H1 (cell line): ENCODE results near the gene APOBEC2. TPM values are rescaled to one million over a fixed set of nuclear protein-coding genes. Genes with fewer than 3 reads are reported as not detected.

ENCODE experiments used
- CTCF ChIA-PET: fragments of 300-600 bp; sonication (Branson Sonifier 250); formaldehyde crosslinking; loops from one replicate; lab custom pipeline; 2021; ENCODE audit not compliant: partially characterized antibody; lab: Charles Lee
- POLR2A ChIA-PET: fragments of 300-600 bp; sonication (Branson Sonifier 250); formaldehyde crosslinking; loops from one replicate; lab custom pipeline; 2021; ENCODE audit warnings: inconsistent platforms; ENCODE audit not compliant: partially characterized antibody; lab: Charles Lee
- DNase-seq, 2 experiments: peaks; one replicate each; pipeline versions ENCODE4 v3.0.0 to v3.0.0-alpha.2; 2010 to 2022; ENCODE audit warnings: low spot score in 2 of 2, low read depth in 1 of 2, mixed read lengths in 1 of 2
- FAIRE-seq: peaks from 2 replicates; lab custom pipeline; 2011; peaks lifted over from hg19 to GRCh38; lab: Jason Lieb, UNC
- H2AFZ ChIP-seq: 2 replicates; pipeline ENCODE4 v1.8.1; 2012; ENCODE audit warnings: low read length, inconsistent platforms
- H2AK5ac ChIP-seq: 2 replicates; pipeline ENCODE4 v1.6.1; 2013; ENCODE audit warnings: low read depth, low read length
- H2BK120ac ChIP-seq: replicated peaks from 2 replicates; pipeline ENCODE3; 2013; ENCODE audit warnings: low read depth, low read length, inconsistent platforms
- H2BK12ac ChIP-seq: 2 replicates; pipeline ENCODE4 v1.6.1; 2013; ENCODE audit warnings: low read depth, low read length
- H2BK15ac ChIP-seq: 2 replicates; pipeline ENCODE4 v1.6.1; 2013; ENCODE audit warnings: low read length
- H2BK20ac ChIP-seq: 2 replicates; pipeline ENCODE4 v1.6.1; 2013; ENCODE audit warnings: low read length
- H2BK5ac ChIP-seq: 2 replicates; pipeline ENCODE4 v1.6.1; 2013; ENCODE audit warnings: low read depth, low read length
- H3K14ac ChIP-seq: 2 replicates; pipeline ENCODE4 v1.6.1; 2013; ENCODE audit warnings: inconsistent platforms; ENCODE audit not compliant: insufficient read length
- H3K18ac ChIP-seq: 2 replicates; pipeline ENCODE4 v1.6.1; 2013; ENCODE audit warnings: low read length; ENCODE audit errors: extremely low read depth
- H3K23ac ChIP-seq: 2 replicates; pipeline ENCODE4 v1.6.1; 2013; ENCODE audit warnings: inconsistent platforms; ENCODE audit not compliant: insufficient read length
- H3K23me2 ChIP-seq: 2 replicates; pipeline ENCODE4 v1.6.1; 2013; ENCODE audit warnings: low read depth, low read length
- H3K27ac ChIP-seq: 2 replicates; pipeline ENCODE4 v1.6.1; 2011; ENCODE audit warnings: low read depth, low read length, inconsistent platforms
- H3K27me3 ChIP-seq, 4 experiments: replicated peaks in 1 of 4; 1 replicate in 1 of 4; 2 replicates in 3 of 4; pipeline versions ENCODE4 v1.6.1 to v1.8.1; 2011 to 2013; ENCODE audit warnings: low read length in 3 of 4, mild to moderate bottlenecking in 3 of 4, inconsistent platforms in 2 of 4, mixed read lengths in 2 of 4, moderate library complexity in 1 of 4; ENCODE audit not compliant: control insufficient read depth in 3 of 4, insufficient read depth in 3 of 4; ENCODE audit errors: extremely low read depth in 1 of 4
- H3K36me3 ChIP-seq, 4 experiments: 2 replicates each; pipeline versions ENCODE4 v1.6.1 to v1.8.1; 2011 to 2013; ENCODE audit warnings: mild to moderate bottlenecking in 4 of 4, low read length in 3 of 4, moderate library complexity in 2 of 4, control low read depth in 1 of 4, inconsistent platforms in 1 of 4; ENCODE audit not compliant: insufficient read depth in 4 of 4, control insufficient read depth in 2 of 4
- H3K4ac ChIP-seq: replicated peaks from 2 replicates; pipeline ENCODE3; 2013; ENCODE audit warnings: low read length, low read depth, mixed read lengths, inconsistent platforms; ENCODE audit not compliant: insufficient read length
- H3K4me1 ChIP-seq, 4 experiments: replicated peaks in 1 of 4; 1 replicate in 1 of 4; 2 replicates in 3 of 4; pipeline versions ENCODE4 v1.6.1 to v1.8.1; 2011 to 2013; ENCODE audit warnings: low read length in 3 of 4, inconsistent platforms in 2 of 4, mixed read lengths in 1 of 4; ENCODE audit not compliant: insufficient read depth in 4 of 4, control insufficient read depth in 3 of 4
- H3K4me2 ChIP-seq, 2 experiments: 2 replicates each; pipeline versions ENCODE4 v1.6.1 to v1.8.1; 2011 to 2013; ENCODE audit warnings: low read depth in 2 of 2, low read length in 2 of 2, control low read depth in 1 of 2, inconsistent platforms in 1 of 2, mild to moderate bottlenecking in 1 of 2; ENCODE audit not compliant: insufficient read depth in 1 of 2
- H3K4me3 ChIP-seq, 4 experiments: fragments of 200-600, 300-600 bp in 1 of 4; sonication (generic), shearing (Covaris generic), sonication (Bioruptor Twin) in 1 of 4; 2 replicates each; pipeline versions ENCODE4 v1.5.1 to v1.8.1; 2011 to 2016; ENCODE audit warnings: low read length in 4 of 4, low read depth in 3 of 4, control low read depth in 2 of 4, inconsistent platforms in 2 of 4, mild to moderate bottlenecking in 2 of 4, mixed read lengths in 1 of 4, moderate library complexity in 1 of 4; ENCODE audit not compliant: insufficient read depth in 2 of 4; ENCODE audit errors: extremely low read depth in 1 of 4
- H3K56ac ChIP-seq: replicated peaks from 2 replicates; pipeline ENCODE3; 2013; ENCODE audit warnings: low read depth, mild to moderate bottlenecking, mixed read lengths, low read length, inconsistent platforms; ENCODE audit not compliant: insufficient read length
- H3K79me1 ChIP-seq: 2 replicates; pipeline ENCODE4 v1.6.1; 2013; ENCODE audit warnings: low read depth, low read length, control low read depth
- H3K79me2 ChIP-seq, 2 experiments: 2 replicates each; pipeline versions ENCODE4 v1.6.1 to v1.8.1; 2012 to 2013; ENCODE audit warnings: low read length in 2 of 2, mild to moderate bottlenecking in 2 of 2, inconsistent platforms in 1 of 2; ENCODE audit not compliant: insufficient read depth in 2 of 2, control insufficient read depth in 1 of 2
- H3K9ac ChIP-seq, 4 experiments: replicated peaks in 1 of 4; 1 replicate in 1 of 4; 2 replicates in 3 of 4; pipeline versions ENCODE4 v1.6.1 to v1.8.1; 2011 to 2013; ENCODE audit warnings: low read depth in 3 of 4, low read length in 3 of 4, control low read depth in 2 of 4, mild to moderate bottlenecking in 2 of 4, moderate library complexity in 2 of 4, inconsistent platforms in 1 of 4; ENCODE audit errors: extremely low read depth in 1 of 4
- H3K9me3 ChIP-seq, 2 experiments: 2 replicates each; pipeline versions ENCODE4 v1.6.1 to v1.8.1; 2012 to 2013; ENCODE audit warnings: mild to moderate bottlenecking in 2 of 2, moderate library complexity in 2 of 2, control low read depth in 1 of 2, inconsistent platforms in 1 of 2, low read depth in 1 of 2, low read length in 1 of 2, mixed read lengths in 1 of 2; ENCODE audit not compliant: insufficient read depth in 2 of 2
- H4K20me1 ChIP-seq, 2 experiments: replicated peaks in 1 of 2; 2 replicates each; pipeline versions ENCODE3 to v1.8.1; 2011 to 2013; ENCODE audit warnings: inconsistent platforms in 2 of 2, low read length in 2 of 2, mild to moderate bottlenecking in 1 of 2; ENCODE audit not compliant: insufficient read depth in 2 of 2, control insufficient read depth in 1 of 2
- H4K5ac ChIP-seq: 2 replicates; pipeline ENCODE4 v1.6.1; 2013; ENCODE audit warnings: low read length, low read depth, mixed read lengths, inconsistent platforms; ENCODE audit not compliant: insufficient read length
- H4K8ac ChIP-seq: 2 replicates; pipeline ENCODE4 v1.8.0; 2013; ENCODE audit warnings: mild to moderate bottlenecking, moderate library complexity, low read length, inconsistent platforms; ENCODE audit not compliant: insufficient read depth; ENCODE audit errors: extremely low read depth
- H4K91ac ChIP-seq: replicated peaks from 2 replicates; pipeline ENCODE3; 2013; ENCODE audit warnings: low read length, mixed read lengths, inconsistent platforms; ENCODE audit not compliant: insufficient read length
- EZH2 ChIP-seq: fragments of 200-600 bp; sonication (generic); IDR thresholded peaks from 2 replicates; pipeline ENCODE4 v1.7.1; 2012; ENCODE audit warnings: low read depth, mild to moderate bottlenecking, moderate library complexity, low read length, inconsistent platforms; ENCODE audit not compliant: severe bottlenecking
- GABPA ChIP-seq: IDR thresholded peaks from 2 replicates; pipeline ENCODE4 v1.6.1; 2011; ENCODE audit warnings: mild to moderate bottlenecking, low read length, moderate library complexity, borderline replicate concordance; ENCODE audit not compliant: insufficient read depth
- POU5F1 ChIP-seq: IDR thresholded peaks from 2 replicates; pipeline ENCODE4 v1.6.1; 2011; ENCODE audit warnings: low read depth, mild to moderate bottlenecking, low read length, moderate library complexity
- SIRT6 ChIP-seq: IDR thresholded peaks from one replicate; pipeline ENCODE4 v1.7.1; 2012; ENCODE audit warnings: low read length, inconsistent platforms
- WGBS, 2 experiments: shearing (Covaris generic) in 1 of 2; methylation state at CpG; one replicate each; pipeline versions ENCODE4 v1.1.6 to v1.1.7; 2013 to 2015; ENCODE audit warnings: low lambda C conversion rate in 2 of 2, mixed read lengths in 2 of 2, inconsistent platforms in 1 of 2, low coverage in 1 of 2, missing lambda C conversion rate in 1 of 2; ENCODE audit not compliant: insufficient replicate concordance in 2 of 2, insufficient coverage in 1 of 2, insufficient read length in 1 of 2; ENCODE audit errors: extremely low coverage in 1 of 2, missing lambda C conversion rate in 1 of 2; 5-methylcytosine and 5-hydroxymethylcytosine counted together
- polyA plus RNA-seq, 7 experiments: library from polyadenylated mRNA; depleted of rRNA in 3 of 7; stranded (reverse) in 5 of 7; unstranded in 2 of 7; fragments of >200 nt in 5 of 7; fragments of 200-250 nt in 2 of 7; gene quantifications; 1 replicate in 5 of 7; 2 replicates in 1 of 7; 4 replicates in 1 of 7; pipeline versions ENCODE4 v1.2.1 to v1.2.3, GENCODE V29; 2011 to 2013; ENCODE audit warnings: missing spikeins in 2 of 7, mixed read lengths in 2 of 7
- total RNA-seq: library from RNA; stranded (reverse); fragmentation: NEBNext Ultra II Directional; extraction: Animal tissue kit (Norgen Biotek cat#: 25700); gene quantifications from 2 replicates; pipeline ENCODE4 v1.2.1, GENCODE V29; 2021
- TF ChIP-seq, protein P1 (sequence below), 3 experiments: IDR thresholded peaks; 1 replicate in 2 of 3; 2 replicates in 1 of 3; pipeline versions ENCODE4 v1.5.1 to v1.6.1; 2011; ENCODE audit warnings: low read length in 3 of 3, mild to moderate bottlenecking in 3 of 3, inconsistent platforms in 2 of 3, low read depth in 1 of 3, moderate library complexity in 1 of 3; ENCODE audit not compliant: insufficient read depth in 1 of 3; ENCODE audit errors: control extremely low read depth in 1 of 3

Gene APOBEC2
- total and polyA plus RNA-seq, 2 of the 8 experiments (the other 6 are each of a cell fraction or from before 2014, with no cell fraction given) = not detected

DNA sequence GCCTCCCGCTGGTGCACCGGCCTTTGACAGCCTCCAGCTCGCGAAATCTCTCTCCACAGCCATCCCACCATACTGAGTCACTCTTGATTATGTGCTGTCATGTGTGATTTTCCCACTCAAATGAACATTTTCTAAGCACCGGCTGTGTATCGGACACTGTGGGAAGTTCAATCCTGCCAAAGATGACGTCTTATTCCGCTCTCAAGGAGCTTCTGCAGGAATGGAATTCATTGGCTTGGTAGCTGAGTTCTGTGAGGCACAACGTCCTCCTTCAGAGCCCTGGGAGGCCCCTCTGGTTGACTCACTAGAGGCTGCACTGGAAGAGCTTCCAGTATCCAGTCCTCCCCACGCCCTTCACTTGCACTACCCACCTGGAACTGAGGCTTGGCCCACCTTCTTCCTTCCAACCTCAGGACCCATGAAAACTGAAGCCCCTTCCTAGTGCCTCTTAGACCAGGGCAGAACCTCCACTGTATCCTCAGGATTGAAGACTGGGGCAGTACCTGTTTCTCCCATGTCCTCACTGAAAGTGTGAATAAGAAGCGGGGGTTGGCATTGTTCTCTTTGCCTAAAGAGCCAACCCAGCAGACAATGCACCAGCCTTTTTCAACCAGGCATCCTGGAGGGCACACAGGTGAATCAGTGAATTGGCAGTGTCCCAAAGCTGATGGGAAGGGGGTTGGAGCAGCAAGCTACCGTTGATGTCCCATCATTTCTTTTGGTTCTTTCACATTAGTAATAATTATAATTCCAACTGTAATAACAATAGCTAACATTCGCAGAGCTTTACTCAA lies 15.7 kb upstream of the APOBEC2 start:
- peaks cover 0 to 4% (median 3%) of the 10 kb centered on the region in 4 experiments; a peak in 6 of 7 replicates for H3K4me1 ChIP-seq
- H4K20me1 ChIP-seq = no peaks in the 10 kb centered on the region
- H3K79me1 ChIP-seq = no peaks in the 10 kb centered on the region
- no peak overlapping the region for H3K4me2 ChIP-seq
- TF ChIP-seq SIRT6 (no peak), GABPA (no peak), EZH2 (no peak), POU5F1 (no peak)
- TF ChIP-seq, protein P1, sequence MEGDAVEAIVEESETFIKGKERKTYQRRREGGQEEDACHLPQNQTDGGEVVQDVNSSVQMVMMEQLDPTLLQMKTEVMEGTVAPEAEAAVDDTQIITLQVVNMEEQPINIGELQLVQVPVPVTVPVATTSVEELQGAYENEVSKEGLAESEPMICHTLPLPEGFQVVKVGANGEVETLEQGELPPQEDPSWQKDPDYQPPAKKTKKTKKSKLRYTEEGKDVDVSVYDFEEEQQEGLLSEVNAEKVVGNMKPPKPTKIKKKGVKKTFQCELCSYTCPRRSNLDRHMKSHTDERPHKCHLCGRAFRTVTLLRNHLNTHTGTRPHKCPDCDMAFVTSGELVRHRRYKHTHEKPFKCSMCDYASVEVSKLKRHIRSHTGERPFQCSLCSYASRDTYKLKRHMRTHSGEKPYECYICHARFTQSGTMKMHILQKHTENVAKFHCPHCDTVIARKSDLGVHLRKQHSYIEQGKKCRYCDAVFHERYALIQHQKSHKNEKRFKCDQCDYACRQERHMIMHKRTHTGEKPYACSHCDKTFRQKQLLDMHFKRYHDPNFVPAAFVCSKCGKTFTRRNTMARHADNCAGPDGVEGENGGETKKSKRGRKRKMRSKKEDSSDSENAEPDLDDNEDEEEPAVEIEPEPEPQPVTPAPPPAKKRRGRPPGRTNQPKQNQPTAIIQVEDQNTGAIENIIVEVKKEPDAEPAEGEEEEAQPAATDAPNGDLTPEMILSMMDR (IDR thresholded peaks at IDR 0.05; ENCODE audit: control extremely low read depth in 1 of 3, insufficient read depth in 1 of 3, low read depth in 1 of 3, low read length in 3 of 3) = peak in 1 of 3 experiments; percentile 18; a peak in 2 of 4 replicates
- no peak overlapping the region for H3K27ac ChIP-seq
- no peak overlapping the region for H3K23ac ChIP-seq
- WGBS, 2 experiments = 87% methylated on average over 13 of the region's 13 CpGs; no CpG with 5 or more reads in 1 of the 2 experiments
- DNase-seq (no peak), FAIRE-seq (no peak)
- H2AFZ ChIP-seq = no peak overlapping the region
- H3K4ac ChIP-seq = no peak overlapping the region
- H2BK20ac ChIP-seq = no peak overlapping the region
- H2AK5ac ChIP-seq = no peak overlapping the region
- H3K79me2 ChIP-seq = no peaks in the 10 kb centered on the region
- H2BK5ac ChIP-seq = no peak overlapping the region
- no peak overlapping the region for H3K4me3 ChIP-seq
- H3K23me2 ChIP-seq = no peaks in the 10 kb centered on the region
- H3K14ac ChIP-seq = no peak overlapping the region
- H4K91ac ChIP-seq = no peak overlapping the region
- no peaks in the 10 kb centered on the region; a peak in 1 of 7 replicates for H3K27me3 ChIP-seq
- CTCF ChIA-PET = interaction anchor here (0.6 to 2.7 kb wide), 24 partner anchors 8 to 1152 kb away, joined by 3 to 23 read pairs (median 4); no protein-coding TSS in a partner anchor
- no peaks in the 10 kb centered on the region for H3K9me3 ChIP-seq
- H2BK15ac ChIP-seq = no peak overlapping the region
- no peak overlapping the region for H3K18ac ChIP-seq
- H3K36me3 ChIP-seq = no peaks in the 10 kb centered on the region
- POLR2A ChIA-PET = interaction anchor here (1.5 to 1.9 kb wide), 2 partner anchors 9 to 16 kb away, joined by 6 to 9 read pairs; partner anchors contain the start of gene APOBEC2
- H2BK120ac ChIP-seq = no peak overlapping the region
- H3K56ac ChIP-seq = no peak overlapping the region
- H3K9ac ChIP-seq = no peak overlapping the region
- H4K8ac ChIP-seq = no peak overlapping the region
- no peak overlapping the region for H2BK12ac ChIP-seq
- H4K5ac ChIP-seq = no peak overlapping the region
